ENCODE data around the gene MYRIP. TPM values are rescaled to one million over a fixed set of nuclear protein-coding genes. Genes with fewer than 3 reads are reported as not detected.

The MYRIP gene
- total and polyA plus RNA-seq, 11 donors: 0.42 to 2.2 (median 0.90) TPM

- no peak for TF ChIP-seq POLR2A (IDR thresholded peaks at IDR 0.05)
- no peak for TF ChIP-seq CTCF (IDR thresholded peaks at IDR 0.05)
- Histone ChIP-seq H3K9me3 (peaks cover 0 to 21% (median 12%) of the 10 kb centered on the region in 12 donors), H3K4me3 (no peak overlapping the region), H3K4me1 (no peaks in the 10 kb centered on the region), H3K27ac (no peak overlapping the region), H3K36me3 (no peaks in the 10 kb centered on the region), H3K27me3 (no peaks in the 10 kb centered on the region)
- intact Hi-C loops (cut with DNase I): no loop called here
- ATAC-seq (no peak), DNase-seq (no peak)
Measured at GRCh38 chr3:40103829-40104228, 294.4 kb downstream of the MYRIP start.

GRCh38 chr3:40104441-40104840 lies 295.0 kb downstream of the MYRIP start:
- WGBS, 4 donors: 86 to 93% (median 90%) methylated on average over 4 of the region's 4 CpGs
- H3K4me1 ChIP-seq: no peaks in the 10 kb centered on the region
- intact Hi-C loops (cut with DNase I): no loop called here
- ATAC-seq (no peak), DNase-seq (no peak)
- TF ChIP-seq POLR2A (IDR thresholded peaks at IDR 0.05): no peak
- no peak for TF ChIP-seq CTCF (IDR thresholded peaks at IDR 0.05)
- no peak overlapping the region for H3K4me3 ChIP-seq
- H3K36me3 ChIP-seq: no peaks in the 10 kb centered on the region
- peaks cover 0 to 21% (median 12%) of the 10 kb centered on the region in 12 donors for H3K9me3 ChIP-seq
- H3K27ac ChIP-seq: no peak overlapping the region
- H3K27me3 ChIP-seq: no peaks in the 10 kb centered on the region

- Histone ChIP-seq H3K4me3 (no peak overlapping the region), H3K27me3 (no peaks in the 10 kb centered on the region), H3K4me1 (no peaks in the 10 kb centered on the region), H3K27ac (no peak overlapping the region), H3K36me3 (no peaks in the 10 kb centered on the region), H3K9me3 (no peaks in the 10 kb centered on the region)
- no peak for TF ChIP-seq POLR2A (IDR thresholded peaks at IDR 0.05)
- TF ChIP-seq CTCF (IDR thresholded peaks at IDR 0.05): no peak
- intact Hi-C loops (cut with DNase I): no loop called here
- ATAC-seq (no peak), DNase-seq (no peak)
- 85 to 90% (median 87%) methylated on average over 1 of the region's 1 CpG for whole genome bisulfite sequencing, 4 donors
Measured at GRCh38 chr3:40108643-40109042, 299.2 kb downstream of the MYRIP start.

- H3K4me1 ChIP-seq: no peaks in the 10 kb centered on the region
- ATAC-seq: peak in 1 of 4 donors; percentile 60
- no peaks in the 10 kb centered on the region for H3K36me3 ChIP-seq
- H3K9me3 ChIP-seq: no peaks in the 10 kb centered on the region
- TF ChIP-seq POLR2A (IDR thresholded peaks at IDR 0.05) (no peak), CTCF (IDR thresholded peaks at IDR 0.05) (peak in 3 of 12 donors; percentile 12 to 20 (median 19))
- DNase-seq: no peak
- no peak overlapping the region for H3K4me3 ChIP-seq
- H3K27ac ChIP-seq: no peak overlapping the region
- no peaks in the 10 kb centered on the region for H3K27me3 ChIP-seq
- intact Hi-C loops (cut with DNase I): no loop called here
Measured at GRCh38 chr3:40109641-40110490, 300.5 kb downstream of the MYRIP start.
